Esophagus squamous epithelium (tissue), 5 donors: ENCODE data around the gene VIM. TPM values are rescaled to one million over a fixed set of nuclear protein-coding genes. Genes with fewer than 3 reads are reported as not detected.

ENCODE experiments used
- DNase-seq: peaks from one replicate; lab custom pipeline; 2025; lab: John Stamatoyannopoulos, UW
- H3K27ac ChIP-seq, 4 donors: fragments of 200-600 bp; sonication (generic); one replicate each; pipeline ENCODE4 v1.5.1; 2016 to 2019; ENCODE audit warnings: mild to moderate bottlenecking in 1 of 4
- H3K27me3 ChIP-seq, 4 donors: fragments of 200-600 bp; sonication (generic); 1 replicate in 3 of 4; 2 replicates in 1 of 4; pipeline versions ENCODE4 v1.5.1 to v1.6.0; 2017 to 2021; ENCODE audit warnings: antibody characterized with exemption in 1 of 4
- H3K36me3 ChIP-seq, 3 donors: fragments of 200-600 bp; sonication (generic); one replicate each; pipeline ENCODE4 v1.5.1; 2016 to 2019
- H3K4me1 ChIP-seq, 3 donors: fragments of 200-600 bp; sonication (generic); one replicate each; pipeline ENCODE4 v1.5.1; 2017 to 2019
- H3K4me3 ChIP-seq, 4 donors: fragments of 200-600 bp; sonication (generic); 1 replicate in 3 of 4; 2 replicates in 1 of 4; pipeline ENCODE4 v1.5.1; 2016 to 2019; ENCODE audit warnings: mild to moderate bottlenecking in 2 of 4, moderate library complexity in 1 of 4
- H3K9me3 ChIP-seq, 3 donors: fragments of 200-600 bp; sonication (generic); one replicate each; pipeline ENCODE4 v1.5.1; 2016 to 2019
- POLR2A ChIP-seq, 4 donors: fragments of 450-650 bp; IDR thresholded peaks; one replicate each; pipeline ENCODE4 v1.6.1; 2017; ENCODE audit warnings: antibody characterized with exemption in 4 of 4, mild to moderate bottlenecking in 4 of 4, moderate library complexity in 3 of 4
- WGBS, 2 donors: methylation state at CpG; one replicate each; pipeline ENCODE4 v1.1.5; 2018; 5-methylcytosine and 5-hydroxymethylcytosine counted together
- intact Hi-C: fragments of 100-400 bp; cut with DNase I; formaldehyde crosslinking; loops from one replicate; pipeline ENCODE4 v1.15.0; 2022
- total RNA-seq, 4 donors: library from RNA; depleted of rRNA; stranded (reverse); fragments of >200 nt; gene quantifications; one replicate each; pipeline ENCODE4 v1.1.0, GENCODE V29; 2016
- TF ChIP-seq, protein P1 (sequence below), 6 experiments: fragments of 450-650 bp in 4 of 6; fragments of 200-600 bp in 2 of 6; sonication (generic) in 2 of 6; IDR thresholded peaks; one replicate each; pipeline ENCODE4 v1.5.1; 2016 to 2019; ENCODE audit warnings: antibody characterized with exemption in 6 of 6, mild to moderate bottlenecking in 4 of 6, moderate library complexity in 4 of 6
- donor health status: DM: yes; HTN: yes; CAD: no.

VIM gene
- total RNA-seq, 4 donors from 2014 or later: 55.2 to 1,252 (median 375) TPM

DNA sequence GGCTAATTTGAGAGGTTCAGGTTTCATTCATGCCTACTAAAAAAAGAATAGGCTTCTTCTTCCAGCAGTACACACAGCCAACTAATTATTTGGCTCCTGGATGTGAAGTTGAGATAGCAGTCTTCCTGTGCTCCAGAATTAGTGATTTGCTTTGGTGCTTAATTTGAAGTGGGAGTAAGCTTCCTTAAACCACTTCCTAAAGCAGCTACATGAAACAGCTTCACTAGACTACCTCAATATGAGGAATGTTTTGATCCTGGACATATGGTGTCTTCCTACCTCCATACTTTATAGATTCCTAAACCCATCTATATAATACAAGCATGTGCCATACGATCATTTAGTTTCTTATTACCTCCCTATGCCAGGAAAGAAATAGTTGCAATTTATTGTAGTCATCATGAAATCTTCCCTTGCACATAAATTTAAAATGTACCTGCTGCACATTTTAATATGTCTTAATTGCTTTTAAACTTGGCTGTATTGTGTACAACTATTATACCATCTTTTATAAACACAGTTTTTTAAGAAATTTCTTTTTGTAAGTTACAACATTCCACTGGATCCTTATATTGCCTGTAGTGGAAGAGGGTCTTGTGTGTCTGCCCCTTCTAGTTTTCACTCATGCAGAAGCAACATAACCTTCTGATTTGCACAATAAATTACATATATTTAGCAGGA lies 8.6 kb downstream of the VIM start:
- 74 to 82% methylated on average over 1 of the region's 1 CpG for WGBS, 2 donors
- H3K4me3 ChIP-seq: no peak overlapping the region
- H3K9me3 ChIP-seq: no peaks in the 10 kb centered on the region
- H3K27me3 ChIP-seq: no peaks in the 10 kb centered on the region
- H3K36me3 ChIP-seq: peaks cover 0 to 62% (median 7%) of the 10 kb centered on the region in 3 donors
- no peak overlapping the region for H3K27ac ChIP-seq
- TF ChIP-seq, protein P1, sequence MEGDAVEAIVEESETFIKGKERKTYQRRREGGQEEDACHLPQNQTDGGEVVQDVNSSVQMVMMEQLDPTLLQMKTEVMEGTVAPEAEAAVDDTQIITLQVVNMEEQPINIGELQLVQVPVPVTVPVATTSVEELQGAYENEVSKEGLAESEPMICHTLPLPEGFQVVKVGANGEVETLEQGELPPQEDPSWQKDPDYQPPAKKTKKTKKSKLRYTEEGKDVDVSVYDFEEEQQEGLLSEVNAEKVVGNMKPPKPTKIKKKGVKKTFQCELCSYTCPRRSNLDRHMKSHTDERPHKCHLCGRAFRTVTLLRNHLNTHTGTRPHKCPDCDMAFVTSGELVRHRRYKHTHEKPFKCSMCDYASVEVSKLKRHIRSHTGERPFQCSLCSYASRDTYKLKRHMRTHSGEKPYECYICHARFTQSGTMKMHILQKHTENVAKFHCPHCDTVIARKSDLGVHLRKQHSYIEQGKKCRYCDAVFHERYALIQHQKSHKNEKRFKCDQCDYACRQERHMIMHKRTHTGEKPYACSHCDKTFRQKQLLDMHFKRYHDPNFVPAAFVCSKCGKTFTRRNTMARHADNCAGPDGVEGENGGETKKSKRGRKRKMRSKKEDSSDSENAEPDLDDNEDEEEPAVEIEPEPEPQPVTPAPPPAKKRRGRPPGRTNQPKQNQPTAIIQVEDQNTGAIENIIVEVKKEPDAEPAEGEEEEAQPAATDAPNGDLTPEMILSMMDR (IDR thresholded peaks at IDR 0.05): no peak
- TF ChIP-seq POLR2A (IDR thresholded peaks at IDR 0.05): no peak
- intact Hi-C loops: no loop called here
- DNase-seq: no peak
- H3K4me1 ChIP-seq: peaks cover 0 to 56% (median 28%) of the 10 kb centered on the region in 3 donors

DNA sequence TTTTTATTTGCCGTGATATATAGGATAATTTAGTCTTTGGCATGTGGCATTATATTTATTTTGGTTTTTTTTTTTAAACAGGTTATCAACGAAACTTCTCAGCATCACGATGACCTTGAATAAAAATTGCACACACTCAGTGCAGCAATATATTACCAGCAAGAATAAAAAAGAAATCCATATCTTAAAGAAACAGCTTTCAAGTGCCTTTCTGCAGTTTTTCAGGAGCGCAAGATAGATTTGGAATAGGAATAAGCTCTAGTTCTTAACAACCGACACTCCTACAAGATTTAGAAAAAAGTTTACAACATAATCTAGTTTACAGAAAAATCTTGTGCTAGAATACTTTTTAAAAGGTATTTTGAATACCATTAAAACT lies 9.1 kb downstream of the VIM start:
- Histone ChIP-seq H3K36me3 (peaks cover 0 to 60% (median 7%) of the 10 kb centered on the region in 3 donors), H3K27ac (no peak overlapping the region), H3K4me3 (no peak overlapping the region), H3K4me1 (peaks cover 0 to 51% (median 28%) of the 10 kb centered on the region in 3 donors), H3K9me3 (no peaks in the 10 kb centered on the region), H3K27me3 (no peaks in the 10 kb centered on the region)
- intact Hi-C loops: no loop called here
- 68 to 73% methylated on average over 5 of the region's 5 CpGs for WGBS, 2 donors
- no peak for TF ChIP-seq POLR2A (IDR thresholded peaks at IDR 0.05)
- TF ChIP-seq, protein P1 (IDR thresholded peaks at IDR 0.05): no peak
- DNase-seq: no peak

DNA sequence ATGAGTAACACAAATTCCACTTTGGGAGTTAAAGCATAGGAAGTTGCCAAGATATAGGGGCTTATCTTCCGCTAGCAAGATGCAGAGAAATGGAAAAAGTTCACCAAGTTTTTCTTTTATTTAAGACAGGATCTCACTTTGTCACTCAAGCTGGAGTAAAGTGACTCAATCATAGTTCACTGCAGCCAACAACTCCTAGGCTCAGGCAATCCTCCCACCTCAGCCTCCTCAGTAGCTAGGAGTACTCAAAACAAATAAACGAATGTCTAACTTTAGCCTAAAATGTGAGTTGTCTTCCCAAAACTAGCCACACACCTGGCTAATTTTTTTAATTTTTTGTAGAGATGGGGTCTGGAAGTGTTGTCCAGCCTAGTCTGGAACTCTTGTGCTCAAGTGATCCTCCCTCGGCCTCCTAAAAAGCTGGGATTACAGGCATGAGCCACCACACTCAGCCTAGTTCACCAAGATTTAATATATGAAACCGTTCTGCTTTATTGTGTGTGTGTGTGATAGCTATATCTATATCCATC lies 9.9 kb downstream of the VIM start:
- no peaks in the 10 kb centered on the region for H3K27me3 ChIP-seq
- peaks cover 0 to 52% (median 7%) of the 10 kb centered on the region in 3 donors for H3K36me3 ChIP-seq
- H3K27ac ChIP-seq: peak overlapping the region in 1 of 4 donors; percentile 1
- 66 to 77% methylated on average over 4 of the region's 4 CpGs for WGBS, 2 donors
- peaks cover 0 to 42% (median 22%) of the 10 kb centered on the region in 3 donors for H3K4me1 ChIP-seq
- TF ChIP-seq POLR2A (IDR thresholded peaks at IDR 0.05): no peak
- TF ChIP-seq, protein P1 (IDR thresholded peaks at IDR 0.05): no peak
- H3K9me3 ChIP-seq: no peaks in the 10 kb centered on the region
- no peak for DNase-seq
- H3K4me3 ChIP-seq: no peak overlapping the region
- intact Hi-C loops: no loop called here

DNA sequence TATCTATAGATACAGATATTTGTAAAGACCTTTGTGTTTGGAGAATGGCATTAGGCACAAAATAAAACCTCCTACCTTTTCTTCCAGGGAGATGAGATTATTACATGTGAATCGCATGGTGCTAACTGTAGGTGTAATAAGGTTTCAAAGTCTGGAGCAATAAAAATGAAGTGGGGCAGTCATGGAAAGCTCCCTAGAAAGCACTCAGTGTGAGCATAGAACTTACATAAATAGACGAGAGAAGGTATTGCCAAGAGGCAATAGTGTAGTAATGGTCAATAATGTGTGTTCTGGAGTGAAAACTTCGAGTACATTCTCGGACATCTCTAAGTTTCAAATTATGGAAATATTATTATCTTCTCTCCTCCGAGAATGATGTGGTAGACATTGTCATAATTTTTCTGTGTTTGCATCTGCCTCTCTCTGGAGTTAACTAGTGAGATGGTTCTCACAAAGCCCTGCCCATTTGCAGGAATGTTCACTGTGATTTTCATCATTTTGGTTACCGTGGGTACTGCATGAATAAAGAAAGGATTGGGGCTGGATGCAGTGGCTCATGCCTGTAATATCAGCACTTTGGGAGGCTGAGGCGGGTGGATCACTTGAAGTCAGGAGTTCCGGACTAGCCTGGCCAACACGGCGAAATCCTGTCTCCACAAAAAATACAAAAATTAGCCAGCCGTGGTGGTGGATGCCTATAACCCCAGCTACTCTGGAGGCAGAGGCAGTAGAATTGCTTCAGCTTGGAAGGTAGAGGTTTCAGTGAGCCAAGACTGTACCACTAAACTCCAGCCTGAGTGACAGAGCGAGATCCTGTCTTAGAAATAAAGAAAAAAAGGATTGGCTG lies 10.6 kb downstream of the VIM start:
- H3K27ac ChIP-seq: peak overlapping the region in 1 of 4 donors; percentile 1
- H3K9me3 ChIP-seq: no peaks in the 10 kb centered on the region
- DNase-seq: no peak
- 59 to 72% methylated on average over 12 of the region's 12 CpGs for WGBS, 2 donors
- peaks cover 0 to 45% (median 5%) of the 10 kb centered on the region in 3 donors for H3K36me3 ChIP-seq
- H3K4me3 ChIP-seq: no peak overlapping the region
- no peaks in the 10 kb centered on the region for H3K27me3 ChIP-seq
- H3K4me1 ChIP-seq: peaks cover 0 to 35% (median 18%) of the 10 kb centered on the region in 3 donors
- intact Hi-C loops: no loop called here
- no peak for TF ChIP-seq POLR2A (IDR thresholded peaks at IDR 0.05)
- TF ChIP-seq, protein P1 (IDR thresholded peaks at IDR 0.05): no peak
